ENCODE data around the gene ERVH48-1. TPM values are rescaled to one million over a fixed set of nuclear protein-coding genes. Genes with fewer than 3 reads are reported as not detected.
"Not testable (repeated sequence)": the region's sequence is repeated elsewhere in the genome, so short reads cannot be mapped to it uniquely, and the experiment has no call there.

Gene ERVH48-1
- total RNA-seq, 1 donor from 2014 or later: not detected

DNA sequence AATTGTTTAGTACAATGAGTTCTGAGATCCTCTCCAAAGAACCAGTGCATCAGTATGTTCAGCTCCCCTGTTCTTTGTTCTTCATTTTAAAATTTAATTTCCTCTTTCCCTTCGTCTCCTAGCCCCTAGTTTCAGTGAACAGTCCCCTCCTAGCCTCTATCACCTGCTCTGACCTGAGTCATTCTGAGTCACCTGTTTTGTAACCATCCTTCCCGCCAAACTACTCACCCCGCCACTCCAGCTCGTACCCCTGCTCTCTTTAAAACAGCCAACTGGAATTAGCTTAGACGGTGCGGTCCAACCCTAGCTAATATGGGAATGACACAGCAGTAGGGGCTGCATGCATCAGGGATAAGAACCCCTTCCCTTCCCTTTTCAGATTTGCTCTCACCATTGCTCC is 16.8 kb upstream of the ERVH48-1 start:
- intact Hi-C loops (cut with DNase I): no loop called here
- DNase-seq (ENCODE audit: low spot score) (peak; percentile 6), ATAC-seq (no peak)

DNA sequence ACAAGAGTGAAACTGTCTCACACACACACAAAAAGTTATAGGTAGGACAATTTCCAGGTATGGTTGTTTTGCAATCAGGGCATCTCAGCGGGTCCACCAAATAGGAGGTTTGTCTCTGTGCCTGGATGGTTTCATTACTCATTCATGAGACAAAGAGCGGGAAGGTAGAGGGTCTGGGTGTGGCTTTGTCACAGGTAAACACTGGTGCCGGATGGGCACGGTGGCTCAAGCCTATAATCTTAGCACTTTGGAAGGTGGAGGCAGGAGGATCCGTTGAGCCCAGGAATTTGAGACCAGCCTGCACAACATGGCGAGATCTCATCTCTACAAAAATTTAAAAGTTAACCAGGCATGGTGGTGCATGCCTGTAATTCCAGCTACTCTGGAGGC is 16.3 kb upstream of the ERVH48-1 start:
- intact Hi-C loops (cut with DNase I): no loop called here
- no peak for ATAC-seq
- DNase-seq (ENCODE audit: low spot score): no peak

GRCh38 chr21:42939582-42940413 is 14.4 kb upstream of the ERVH48-1 start:
- peak; percentile 99 for ATAC-seq
- intact Hi-C loops (cut with DNase I): no loop called here

DNA sequence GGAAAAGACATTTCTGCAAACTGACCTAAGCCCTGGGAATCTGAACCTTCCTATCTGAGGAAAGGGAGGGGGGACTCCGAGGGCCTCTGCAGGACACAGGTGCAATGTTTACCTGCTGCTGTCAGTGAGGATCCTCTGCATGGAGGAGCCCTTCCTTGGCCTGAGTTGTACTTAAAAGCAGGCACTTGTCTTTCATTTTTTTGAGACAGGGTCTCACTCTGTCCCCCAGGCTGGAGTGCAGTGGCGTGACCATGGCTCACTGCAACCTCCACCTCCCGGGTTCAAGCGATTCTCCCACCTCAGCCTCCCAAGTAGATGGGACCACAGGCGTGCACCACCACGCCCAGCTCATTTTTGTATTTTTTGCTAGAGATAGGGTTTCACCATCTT is 13.2 kb upstream of the ERVH48-1 start:
- intact Hi-C loops (cut with DNase I); ATAC-seq; DNase-seq (ENCODE audit: low spot score): not testable (repeated sequence)

More at GRCh38 chr21:42939582-42940413, 14.4 kb upstream of the ERVH48-1 start:
- peak; percentile 82 for DNase-seq (ENCODE audit: low spot score)

DNA sequence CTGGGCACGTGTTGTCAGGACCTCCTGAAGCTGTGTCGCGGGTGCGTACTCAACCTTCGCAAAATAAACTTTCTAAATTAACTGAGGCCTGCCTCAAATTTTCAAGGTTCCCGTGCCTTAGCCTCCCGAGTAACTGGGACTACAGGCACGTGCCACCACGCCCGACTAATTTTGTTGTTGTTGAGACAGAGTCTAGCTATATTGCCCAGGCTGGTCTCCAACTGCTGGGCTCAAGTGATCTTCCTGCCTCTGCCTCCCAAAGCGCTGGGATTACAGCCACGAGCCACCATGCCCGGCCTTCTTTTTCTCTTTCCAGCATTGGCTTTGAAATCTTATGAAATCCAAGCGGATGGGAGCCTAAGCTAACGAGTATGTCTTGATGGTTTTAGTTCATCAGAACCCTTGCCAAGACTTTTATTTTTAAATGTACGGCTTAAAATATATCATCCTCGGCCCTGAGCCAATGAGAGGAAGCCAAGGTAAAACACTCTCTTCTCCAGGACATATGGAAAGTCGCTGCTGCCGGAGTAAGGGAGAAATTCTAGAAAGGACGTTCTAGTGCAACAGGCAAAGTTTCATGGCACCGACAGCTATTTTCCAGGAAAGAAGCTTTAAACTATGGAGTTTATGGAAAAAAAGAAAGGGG is 12.7 kb upstream of the ERVH48-1 start:
- intact Hi-C loops (cut with DNase I): no loop called here
- DNase-seq (ENCODE audit: low spot score): peak; percentile 25

DNA sequence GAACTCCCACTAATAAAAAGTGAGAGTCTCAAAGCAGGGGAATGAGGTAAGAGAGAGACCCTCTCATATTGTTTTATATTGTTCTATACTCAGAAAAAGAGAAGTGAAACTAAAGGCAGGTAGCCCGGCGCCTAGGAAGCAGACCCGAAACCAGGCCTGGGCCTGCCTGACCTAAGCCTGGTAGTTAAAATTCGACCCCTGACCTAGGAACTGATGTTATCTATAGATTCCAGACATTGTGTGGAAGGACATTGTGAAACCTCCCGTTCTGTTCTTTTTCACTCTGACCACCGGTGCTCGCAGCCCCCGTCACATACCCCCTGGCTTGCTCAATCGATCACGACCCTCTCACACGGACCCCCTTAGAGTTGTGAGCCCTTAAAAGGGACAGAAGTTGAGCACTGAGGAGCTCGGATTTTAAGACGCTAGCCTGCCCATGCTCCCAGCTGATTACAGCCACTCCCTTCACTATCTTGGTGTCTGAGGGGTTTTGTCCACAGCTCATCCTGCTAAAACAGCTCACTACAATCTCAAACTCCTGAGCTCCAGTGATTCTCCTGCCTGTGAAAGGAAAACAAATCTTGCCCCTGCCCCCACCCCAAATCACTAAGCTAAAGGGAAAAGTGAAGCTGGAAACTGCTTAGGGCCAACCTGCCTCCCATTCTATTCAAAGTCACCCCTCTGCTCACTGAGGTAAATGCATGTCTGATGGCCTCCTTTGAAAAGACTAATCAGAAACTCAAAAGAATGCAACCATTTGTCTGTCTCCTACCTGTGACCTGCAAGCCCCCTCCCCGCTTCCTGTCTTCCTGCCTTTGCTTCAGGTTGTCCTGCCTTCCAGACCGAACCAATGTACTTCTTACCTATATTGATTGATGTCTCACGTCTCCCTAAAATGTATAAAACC is 11.9 kb upstream of the ERVH48-1 start:
- DNase-seq (ENCODE audit: low spot score): peak; percentile 9
- intact Hi-C loops (cut with DNase I): not testable (repeated sequence)

More for the DNA sequence above, 12.7 kb upstream of the ERVH48-1 start:
- no peak for ATAC-seq

DNA sequence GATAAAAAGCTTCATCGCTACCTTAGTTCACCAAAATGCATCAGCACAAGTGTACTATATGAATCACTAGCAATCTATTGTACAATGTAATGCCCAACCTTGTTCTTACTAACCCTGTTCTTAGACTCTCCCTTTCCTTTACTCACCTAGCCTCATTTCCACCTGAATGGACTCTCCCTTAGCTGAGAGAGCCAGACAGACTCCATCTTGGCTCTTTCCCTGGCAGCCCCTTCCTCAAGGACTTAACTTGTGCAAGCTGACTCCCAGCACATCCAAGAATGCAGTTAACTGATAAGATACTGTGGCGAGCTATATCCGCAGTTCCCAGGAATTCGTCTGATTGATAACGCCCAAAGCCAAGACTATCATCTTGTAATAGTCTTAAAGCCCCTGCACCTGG is 10.9 kb upstream of the ERVH48-1 start:
- DNase-seq (ENCODE audit: low spot score); ATAC-seq; intact Hi-C loops (cut with DNase I): not testable (repeated sequence)

More for the DNA sequence above, 11.9 kb upstream of the ERVH48-1 start:
- not testable (repeated sequence) for ATAC-seq

- ATAC-seq; intact Hi-C loops (cut with DNase I): not testable (repeated sequence)
- peak; percentile 18 for DNase-seq (ENCODE audit: low spot score)
Observed at GRCh38 chr21:42933973-42934372, 8.5 kb upstream of the ERVH48-1 start.

GRCh38 chr21:42933137-42933970 is 7.9 kb upstream of the ERVH48-1 start:
- intact Hi-C loops (cut with DNase I); ATAC-seq: not testable (repeated sequence)
- peak; percentile 27 for DNase-seq (ENCODE audit: low spot score)

- DNase-seq (ENCODE audit: low spot score): peak; percentile 50
- intact Hi-C loops (cut with DNase I); ATAC-seq: not testable (repeated sequence)
Observed at GRCh38 chr21:42932378-42933136, 7.1 kb upstream of the ERVH48-1 start.

DNA sequence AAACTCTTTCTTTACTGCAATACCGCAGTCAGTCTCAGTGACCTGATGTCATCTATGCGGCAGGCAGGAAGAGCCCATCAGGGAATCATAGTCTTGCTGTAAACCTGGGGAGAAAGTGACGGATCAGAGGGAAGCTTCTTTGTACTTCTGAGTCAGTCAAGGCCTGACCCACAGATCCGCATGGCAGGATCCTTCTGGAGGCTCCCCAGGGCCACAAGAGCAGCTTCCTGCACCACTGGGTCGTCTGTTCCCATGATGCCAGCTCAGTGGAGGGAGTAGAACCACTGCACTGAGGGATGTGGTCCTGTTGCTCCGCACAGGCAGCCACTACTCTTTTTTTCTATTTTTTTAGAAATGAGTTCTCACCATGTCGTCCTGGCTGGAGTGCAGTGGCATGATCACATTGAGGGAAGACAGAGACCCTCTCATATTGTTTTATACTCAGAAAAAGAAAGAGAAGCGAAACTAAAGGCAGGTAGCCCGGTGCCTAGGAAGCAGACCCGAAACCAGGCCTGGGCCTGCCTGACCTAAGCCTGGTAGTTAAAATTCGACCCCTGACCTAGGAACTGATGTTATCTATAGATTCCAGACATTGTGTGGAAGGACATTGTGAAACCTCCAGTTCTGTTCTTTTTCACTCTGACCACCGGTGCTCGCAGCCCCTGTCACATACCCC is 6.3 kb upstream of the ERVH48-1 start:
- ATAC-seq (no peak), DNase-seq (ENCODE audit: low spot score) (peak; percentile 21)
- intact Hi-C loops (cut with DNase I): no loop called here

- intact Hi-C loops (cut with DNase I): no loop called here
- no peak for ATAC-seq
- DNase-seq (ENCODE audit: low spot score): no peak
Observed at GRCh38 chr21:42929969-42930368, 4.5 kb upstream of the ERVH48-1 start.

DNA sequence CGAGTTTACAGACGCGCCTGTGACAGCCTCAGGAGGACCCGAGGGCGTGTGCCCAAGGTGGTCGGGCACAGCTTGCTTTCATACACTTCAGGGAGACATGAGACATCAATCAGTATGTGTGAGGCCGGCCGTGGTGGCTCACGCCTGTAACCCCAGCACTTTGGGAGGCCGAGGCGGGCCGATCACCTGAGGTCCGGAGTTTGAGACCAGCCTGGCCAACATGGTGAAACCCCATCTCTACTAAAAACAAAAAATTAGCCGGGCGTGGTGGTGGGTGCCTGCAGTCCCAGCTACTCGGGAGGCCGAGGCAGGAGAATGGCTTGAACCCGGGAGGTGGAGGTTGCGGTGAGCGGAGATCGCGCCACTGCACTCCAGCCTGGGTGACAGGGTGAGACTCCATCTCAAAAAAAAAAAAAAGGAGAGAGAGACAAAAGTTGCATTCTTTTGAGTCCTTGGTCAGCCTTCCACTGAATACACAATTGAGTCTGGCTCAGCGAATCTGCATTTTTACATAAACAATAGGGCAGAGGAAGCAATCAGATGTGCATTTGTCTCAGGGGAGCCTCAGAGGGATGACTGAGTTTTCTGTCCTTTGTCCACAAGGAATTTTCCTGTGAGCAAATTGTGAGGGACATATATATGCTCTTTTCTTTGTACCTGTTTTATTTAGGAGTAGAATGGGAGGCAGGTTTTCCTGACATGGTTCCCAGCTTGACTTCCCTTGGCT is 2.2 kb upstream of the ERVH48-1 start:
- DNase-seq (ENCODE audit: low spot score); ATAC-seq; intact Hi-C loops (cut with DNase I): not testable (repeated sequence)

DNA sequence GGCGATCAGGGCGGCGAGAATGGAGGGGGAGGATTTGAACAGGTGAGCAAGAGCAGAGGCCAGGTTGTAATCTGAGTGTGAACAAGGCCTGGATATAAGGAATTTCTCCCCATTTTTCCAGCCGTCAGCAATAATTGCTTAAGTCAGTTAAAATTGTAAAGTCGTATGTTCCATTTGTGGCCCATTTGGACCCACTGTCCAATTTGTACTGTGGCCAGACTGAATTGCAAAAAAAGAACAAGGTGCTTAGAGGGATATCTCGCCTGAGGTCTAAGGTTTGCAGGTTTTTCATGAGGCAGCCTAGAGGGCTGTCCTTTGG is 1.0 kb downstream of the ERVH48-1 start:
- DNase-seq (ENCODE audit: low spot score) (no peak), ATAC-seq (no peak)
- intact Hi-C loops (cut with DNase I): loop anchor here (5.0 kb wide), 1 partner anchor 48 kb away; the partner anchor contains the start of gene PKNOX1

GRCh38 chr21:42923553-42924432 is 1.6 kb downstream of the ERVH48-1 start:
- intact Hi-C loops (cut with DNase I): loop anchor here (5.0 kb wide), 1 partner anchor 49 kb away; the partner anchor contains the start of gene PKNOX1
- peak; percentile 78 for DNase-seq (ENCODE audit: low spot score)

More at GRCh38 chr21:42923553-42924432, 1.6 kb downstream of the ERVH48-1 start:
- peak; percentile 93 for ATAC-seq

Measured in sciatic nerve (tissue), 2 donors.